ENCODE data around the gene BMP8A. TPM values are rescaled to one million over a fixed set of nuclear protein-coding genes. Genes with fewer than 3 reads are reported as not detected.

BMP8A gene
- polyA plus RNA-seq, 3 donors: not detected

- peaks cover 56 to 71% of the 10 kb centered on the region in 2 donors for H3K36me3 Mint-ChIP-seq
- H3K27me3 Mint-ChIP-seq (ENCODE audit: low read depth in 3 of 3): peaks cover 8 to 10% (median 10%) of the 10 kb centered on the region in 3 donors
- Histone ChIP-seq H3K9me3 (replicated peaks in 1 of 2; ENCODE audit: control insufficient read depth in 1 of 2, insufficient read depth in 1 of 2, low read length in 2 of 2) (peaks cover 0 to 3% of the 10 kb centered on the region in 2 donors), H3K27me3 (ENCODE audit: control insufficient read depth in 2 of 2, insufficient read depth in 2 of 2, low read length in 2 of 2) (peaks cover 4 to 9% of the 10 kb centered on the region in 2 donors), H3K27ac (ENCODE audit: low read depth in 1 of 2, low read length in 2 of 2) (no peak overlapping the region), H3K4me3 (replicated peaks in 1 of 3; ENCODE audit: low read depth in 2 of 3, low read length in 3 of 3) (no peak overlapping the region), H3K9ac (ENCODE audit: insufficient read depth, low read length, poor library complexity, severe bottlenecking) (no peak overlapping the region), H3K79me2 (ENCODE audit: insufficient read depth, low read length) (no peaks in the 10 kb centered on the region), H4K20me1 (ENCODE audit: insufficient read depth, low read length) (peaks cover 11% of the 10 kb centered on the region), H2AFZ (ENCODE audit: insufficient read depth, low read depth, low read length, poor library complexity, severe bottlenecking) (no peak overlapping the region), H3K4me2 (replicated peaks; ENCODE audit: extremely low read depth, low read length, poor library complexity, severe bottlenecking) (no peak overlapping the region), H3K36me3 (replicated peaks in 1 of 2; ENCODE audit: control insufficient read depth in 1 of 2, insufficient read depth in 2 of 2, low read length in 2 of 2) (peaks cover 62 to 79% of the 10 kb centered on the region in 2 donors), H3K4me1 (ENCODE audit: control insufficient read depth in 1 of 2, insufficient read depth in 2 of 2, low read length in 2 of 2) (peaks cover 8 to 13% of the 10 kb centered on the region in 2 donors)
- H3K4me1 Mint-ChIP-seq: peaks cover 12% of the 10 kb centered on the region
- 93% methylated on average over 9 of the region's 14 CpGs for WGBS (ENCODE audit: insufficient coverage)
- H3K27ac Mint-ChIP-seq: peak overlapping the region in 4 of 7 donors; percentile 35 to 68 (median 36)
- TF ChIP-seq CTCF (IDR thresholded peaks at IDR 0.05): no peak
- DNase-seq: no peak
- H3K4me3 Mint-ChIP-seq: no peak overlapping the region
- intact Hi-C loops (cut with micrococcal nuclease): loop anchor here (10.0 kb wide), 2 partner anchors 50 to 90 kb away; partner anchors contain the start of gene PABPC4 (in 1 of the 2)
- peaks cover 0 to 2% (median 0%) of the 10 kb centered on the region in 7 donors for H3K9me3 Mint-ChIP-seq
Measured at GRCh38 chr1:39485046-39485803, 6.2 kb upstream of the BMP8A start.

GRCh38 chr1:39488012-39488545, 3.4 kb upstream of the BMP8A start:
- Histone ChIP-seq H3K27ac (ENCODE audit: low read depth in 1 of 2, low read length in 2 of 2) (no peak overlapping the region), H3K4me2 (replicated peaks; ENCODE audit: extremely low read depth, low read length, poor library complexity, severe bottlenecking) (no peak overlapping the region), H3K9me3 (replicated peaks in 1 of 2; ENCODE audit: control insufficient read depth in 1 of 2, insufficient read depth in 1 of 2, low read length in 2 of 2) (peaks cover 0 to 12% of the 10 kb centered on the region in 2 donors), H3K79me2 (ENCODE audit: insufficient read depth, low read length) (no peaks in the 10 kb centered on the region), H3K4me1 (ENCODE audit: control insufficient read depth in 1 of 2, insufficient read depth in 2 of 2, low read length in 2 of 2) (peaks cover 15 to 18% of the 10 kb centered on the region in 2 donors), H3K4me3 (replicated peaks in 1 of 3; ENCODE audit: low read depth in 2 of 3, low read length in 3 of 3) (no peak overlapping the region), H3K27me3 (ENCODE audit: control insufficient read depth in 2 of 2, insufficient read depth in 2 of 2, low read length in 2 of 2) (peaks cover 18 to 26% of the 10 kb centered on the region in 2 donors), H3K9ac (ENCODE audit: insufficient read depth, low read length, poor library complexity, severe bottlenecking) (no peak overlapping the region), H2AFZ (ENCODE audit: insufficient read depth, low read depth, low read length, poor library complexity, severe bottlenecking) (no peak overlapping the region), H3K36me3 (replicated peaks in 1 of 2; ENCODE audit: control insufficient read depth in 1 of 2, insufficient read depth in 2 of 2, low read length in 2 of 2) (peaks cover 39 to 50% of the 10 kb centered on the region in 2 donors), H4K20me1 (ENCODE audit: insufficient read depth, low read length) (peaks cover 11% of the 10 kb centered on the region)
- no peak overlapping the region for H3K27ac Mint-ChIP-seq
- peaks cover 37 to 43% of the 10 kb centered on the region in 2 donors for H3K36me3 Mint-ChIP-seq
- intact Hi-C loops (cut with micrococcal nuclease): loop anchor here (10.0 kb wide), 2 partner anchors 47 to 87 kb away; partner anchors contain the start of gene PABPC4 (in 1 of the 2)
- no peak for TF ChIP-seq CTCF (IDR thresholded peaks at IDR 0.05)
- no peak overlapping the region for H3K4me3 Mint-ChIP-seq
- peaks cover 24 to 34% (median 28%) of the 10 kb centered on the region in 3 donors for H3K27me3 Mint-ChIP-seq (ENCODE audit: low read depth in 3 of 3)
- DNase-seq: peak in 1 of 3 donors; percentile 4
- H3K4me1 Mint-ChIP-seq: peaks cover 20% of the 10 kb centered on the region
- no CpG with 5 or more reads among the region's 5 CpGs for WGBS (ENCODE audit: insufficient coverage)
- H3K9me3 Mint-ChIP-seq: peaks cover 0 to 10% (median 2%) of the 10 kb centered on the region in 7 donors

Data from CD14-positive monocyte (primary cell).